Mononuclear cell (primary cell): Measurements from ENCODE around the gene SRSF2. TPM values are rescaled to one million over a fixed set of nuclear protein-coding genes. Genes with fewer than 3 reads are reported as not detected.
"Not testable (repeated sequence)": the region's sequence is repeated elsewhere in the genome, so short reads cannot be mapped to it uniquely, and the experiment has no call there.

Experiments used
- H3K27me3 ChIP-seq: 2 replicates; pipeline ENCODE4 v1.6.0; 2011; ENCODE audit warnings: low read length, control low read depth; ENCODE audit not compliant: insufficient read depth
- H3K4me1 ChIP-seq: 2 replicates; pipeline ENCODE4 v1.5.1; 2011; ENCODE audit warnings: mild to moderate bottlenecking, low read length, control low read depth; ENCODE audit not compliant: insufficient read depth
- H3K4me3 ChIP-seq: 2 replicates; pipeline ENCODE4 v1.5.1; 2011; ENCODE audit warnings: mild to moderate bottlenecking, low read length, moderate library complexity
- H3K9me3 ChIP-seq: 2 replicates; pipeline ENCODE4 v1.5.1; 2011; ENCODE audit warnings: low read depth, mild to moderate bottlenecking, control low read depth, low read length
- total RNA-seq: library from RNA; depleted of rRNA; stranded (reverse); fragments of >200 nt; gene quantifications from one replicate; pipeline ENCODE4 v1.2.3, GENCODE V29; 2012

Gene SRSF2
- total RNA-seq, 1 donor: 288 TPM

GRCh38 chr17:76702941-76703637 is 34.0 kb downstream of the SRSF2 start:
- H3K27me3 ChIP-seq: no peaks in the 10 kb centered on the region
- H3K4me3 ChIP-seq: no peak overlapping the region
- no peaks in the 10 kb centered on the region for H3K4me1 ChIP-seq
- H3K9me3 ChIP-seq: no peaks in the 10 kb centered on the region

DNA sequence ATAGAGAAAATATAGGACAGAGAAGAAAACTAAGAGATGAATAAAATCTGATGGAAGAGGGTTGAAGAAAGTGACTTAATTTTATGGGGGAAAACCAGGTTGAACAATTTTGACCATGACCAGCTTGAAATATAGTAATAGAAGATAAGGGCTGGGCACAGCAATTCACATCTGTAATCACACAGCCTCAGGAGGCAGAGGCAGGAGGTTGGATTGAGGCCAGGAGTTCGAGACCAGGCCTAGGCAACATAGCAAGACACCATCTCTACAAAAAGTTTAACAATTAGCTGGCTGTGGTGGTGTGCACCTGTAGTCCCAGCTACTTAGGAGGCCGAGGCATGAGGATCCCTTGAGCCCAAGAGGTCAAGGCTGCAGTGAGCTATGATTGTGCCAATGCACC is 35.1 kb downstream of the SRSF2 start:
- H3K27me3 ChIP-seq: no peaks in the 10 kb centered on the region
- H3K9me3 ChIP-seq: no peaks in the 10 kb centered on the region
- no peak overlapping the region for H3K4me3 ChIP-seq
- no peaks in the 10 kb centered on the region for H3K4me1 ChIP-seq

- H3K4me3 ChIP-seq: no peak overlapping the region
- H3K9me3 ChIP-seq: no peaks in the 10 kb centered on the region
- no peaks in the 10 kb centered on the region for H3K4me1 ChIP-seq
- no peaks in the 10 kb centered on the region for H3K27me3 ChIP-seq
Observed at GRCh38 chr17:76701471-76701967, 35.6 kb downstream of the SRSF2 start.

DNA sequence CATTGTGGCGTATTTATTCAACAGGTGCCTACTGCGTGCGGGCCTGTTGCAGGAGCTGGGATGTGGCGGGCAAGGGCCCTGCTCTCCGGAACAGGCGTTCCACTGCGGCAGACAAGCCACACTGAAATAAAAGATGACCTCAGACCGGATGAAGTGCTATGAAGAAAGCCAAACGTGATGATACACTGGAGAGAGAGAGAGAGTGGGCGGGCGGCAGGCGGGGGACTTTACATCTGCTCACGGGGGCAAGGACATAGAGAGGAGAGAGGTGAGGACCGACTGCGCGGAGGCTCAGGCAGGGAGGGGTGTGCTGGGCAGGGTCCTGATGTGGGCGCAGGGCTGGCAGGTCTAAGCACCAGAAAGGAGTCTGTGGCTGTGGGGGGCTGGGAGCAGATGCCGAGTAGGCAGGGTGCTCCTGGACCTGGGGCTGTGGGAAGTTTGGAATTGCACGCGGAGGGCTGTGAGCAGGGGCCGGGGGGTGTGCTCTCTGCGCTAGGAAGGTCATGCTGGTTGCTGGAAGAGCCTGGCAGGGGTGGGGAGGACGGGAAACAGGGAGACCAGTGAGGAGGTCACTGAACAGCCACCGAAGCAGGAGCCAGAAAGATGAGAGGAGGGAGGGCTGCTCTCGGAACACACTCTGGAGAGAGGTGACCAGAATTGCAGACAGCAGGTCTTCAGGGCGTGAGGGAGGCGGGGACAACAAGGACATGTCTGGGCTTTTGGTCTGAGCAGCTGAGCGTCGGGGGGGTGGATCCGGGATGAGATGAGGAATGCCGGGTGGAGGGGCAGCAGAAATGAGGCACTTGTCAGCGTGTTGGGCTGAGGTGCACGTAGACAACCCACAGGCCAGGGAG is 36.3 kb downstream of the SRSF2 start:
- no peaks in the 10 kb centered on the region for H3K9me3 ChIP-seq
- no peaks in the 10 kb centered on the region for H3K4me1 ChIP-seq
- no peak overlapping the region for H3K4me3 ChIP-seq
- no peaks in the 10 kb centered on the region for H3K27me3 ChIP-seq

GRCh38 chr17:76700270-76700616 is 36.9 kb downstream of the SRSF2 start:
- H3K9me3 ChIP-seq: no peaks in the 10 kb centered on the region
- no peak overlapping the region for H3K4me3 ChIP-seq
- no peaks in the 10 kb centered on the region for H3K4me1 ChIP-seq
- no peaks in the 10 kb centered on the region for H3K27me3 ChIP-seq

DNA sequence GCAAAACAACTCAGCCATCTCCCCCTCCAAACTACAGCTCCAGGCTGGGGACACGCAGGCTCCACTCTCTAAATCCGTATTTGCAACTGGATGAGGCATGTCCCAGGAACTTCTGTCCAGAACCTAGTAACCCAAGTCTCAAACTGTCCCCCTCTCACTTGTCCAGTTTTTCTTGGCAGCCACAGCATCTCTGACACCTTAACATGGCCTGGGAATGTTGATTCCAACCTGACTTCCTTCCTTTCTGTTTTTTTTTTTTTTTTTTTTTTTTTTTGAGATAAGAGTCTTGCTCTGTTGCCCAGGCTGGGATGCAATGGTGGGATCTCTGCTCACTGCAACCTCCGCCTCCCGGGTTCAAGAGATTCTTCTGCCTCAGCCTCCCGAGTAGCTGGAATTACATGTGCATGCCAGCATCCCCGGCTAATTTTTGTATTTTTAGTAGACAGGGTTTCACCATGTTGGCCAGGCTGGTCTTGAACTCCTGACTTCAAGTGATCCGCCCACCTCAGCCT is 38.6 kb downstream of the SRSF2 start:
- not testable (repeated sequence) for H3K9me3 ChIP-seq, H3K4me1 ChIP-seq, H3K4me3 ChIP-seq, H3K27me3 ChIP-seq

DNA sequence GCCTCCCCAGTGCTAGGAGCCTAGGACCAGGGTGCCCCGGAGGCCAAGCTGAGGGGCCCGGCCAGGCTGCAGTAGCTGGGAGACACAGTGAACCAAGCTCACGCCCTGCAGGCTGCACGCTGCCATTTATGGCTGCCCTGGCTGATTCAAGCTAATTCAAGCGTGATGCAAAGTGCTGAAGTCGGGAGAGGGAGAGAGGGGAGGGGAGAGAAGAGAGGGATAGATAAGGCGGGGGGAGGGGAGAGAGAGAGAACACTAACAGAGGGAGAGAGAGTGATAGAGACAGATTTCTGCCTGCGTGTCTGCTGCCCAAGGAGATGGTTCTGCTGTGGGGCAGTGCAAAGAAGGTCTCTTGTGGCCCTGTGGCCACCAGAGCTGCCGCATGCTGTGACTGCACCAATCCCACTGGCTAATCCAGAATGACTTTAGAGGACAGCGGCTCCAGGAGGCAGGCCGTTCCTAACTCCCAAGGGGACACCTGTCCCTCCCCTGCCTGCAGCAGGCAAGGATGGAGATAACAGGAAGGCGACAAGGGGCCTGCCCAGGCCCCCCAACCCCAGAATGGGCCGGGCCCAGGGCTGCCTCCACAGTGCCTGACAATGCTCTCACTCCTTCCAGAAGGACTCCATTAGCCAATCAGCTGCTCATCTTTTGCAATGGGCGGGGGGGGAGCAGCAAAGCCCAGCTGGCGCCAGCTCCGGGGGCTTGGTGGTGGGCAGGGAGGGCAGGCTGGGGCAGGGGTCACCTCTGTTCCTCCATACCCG is 39.2 kb downstream of the SRSF2 start:
- Histone ChIP-seq H3K4me1 (no peaks in the 10 kb centered on the region), H3K9me3 (no peaks in the 10 kb centered on the region), H3K27me3 (no peaks in the 10 kb centered on the region), H3K4me3 (no peak overlapping the region)

- Histone ChIP-seq H3K9me3 (no peaks in the 10 kb centered on the region), H3K27me3 (no peaks in the 10 kb centered on the region), H3K4me1 (no peaks in the 10 kb centered on the region), H3K4me3 (no peak overlapping the region)
Observed at GRCh38 chr17:76696763-76697701, 40.1 kb downstream of the SRSF2 start.

DNA sequence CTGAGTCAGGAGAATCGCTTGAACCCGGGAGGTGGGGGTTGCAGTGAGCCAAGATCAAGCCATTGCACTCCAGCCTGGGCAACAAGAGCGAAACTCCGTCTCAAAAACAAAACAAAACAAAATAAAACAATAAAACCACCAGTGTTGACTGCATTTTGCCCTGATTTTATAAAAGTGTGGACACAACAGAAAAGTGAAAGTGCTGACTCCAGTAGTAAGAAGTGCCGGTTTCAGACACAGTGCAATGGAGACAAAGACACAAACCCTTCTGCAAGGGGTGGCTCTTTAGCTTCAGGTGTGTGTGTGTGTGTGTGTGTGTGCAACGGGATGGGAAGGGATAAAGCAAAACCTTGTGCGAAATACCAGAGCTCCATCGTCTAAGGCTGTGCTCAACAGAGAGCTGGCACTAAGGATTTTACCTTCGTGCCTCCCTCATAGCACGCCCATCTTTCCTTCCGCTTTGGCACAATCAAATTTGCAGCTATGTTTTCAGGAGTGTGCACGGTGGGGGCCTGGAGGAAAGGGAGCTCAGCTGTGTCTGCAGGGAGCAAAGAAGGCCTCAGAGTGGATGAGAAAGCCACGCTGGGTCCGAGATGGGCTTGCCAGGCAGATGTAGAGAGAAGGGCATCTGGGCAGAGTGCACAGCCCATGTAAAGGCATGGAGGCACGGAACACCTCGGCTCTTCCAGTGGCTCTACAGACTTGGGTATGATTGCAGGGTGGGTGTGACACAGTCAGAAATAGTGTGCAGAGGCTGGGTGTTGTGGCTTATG is 41.9 kb downstream of the SRSF2 start:
- no peaks in the 10 kb centered on the region for H3K27me3 ChIP-seq
- H3K9me3 ChIP-seq: no peaks in the 10 kb centered on the region
- H3K4me3 ChIP-seq: no peak overlapping the region
- no peaks in the 10 kb centered on the region for H3K4me1 ChIP-seq

DNA sequence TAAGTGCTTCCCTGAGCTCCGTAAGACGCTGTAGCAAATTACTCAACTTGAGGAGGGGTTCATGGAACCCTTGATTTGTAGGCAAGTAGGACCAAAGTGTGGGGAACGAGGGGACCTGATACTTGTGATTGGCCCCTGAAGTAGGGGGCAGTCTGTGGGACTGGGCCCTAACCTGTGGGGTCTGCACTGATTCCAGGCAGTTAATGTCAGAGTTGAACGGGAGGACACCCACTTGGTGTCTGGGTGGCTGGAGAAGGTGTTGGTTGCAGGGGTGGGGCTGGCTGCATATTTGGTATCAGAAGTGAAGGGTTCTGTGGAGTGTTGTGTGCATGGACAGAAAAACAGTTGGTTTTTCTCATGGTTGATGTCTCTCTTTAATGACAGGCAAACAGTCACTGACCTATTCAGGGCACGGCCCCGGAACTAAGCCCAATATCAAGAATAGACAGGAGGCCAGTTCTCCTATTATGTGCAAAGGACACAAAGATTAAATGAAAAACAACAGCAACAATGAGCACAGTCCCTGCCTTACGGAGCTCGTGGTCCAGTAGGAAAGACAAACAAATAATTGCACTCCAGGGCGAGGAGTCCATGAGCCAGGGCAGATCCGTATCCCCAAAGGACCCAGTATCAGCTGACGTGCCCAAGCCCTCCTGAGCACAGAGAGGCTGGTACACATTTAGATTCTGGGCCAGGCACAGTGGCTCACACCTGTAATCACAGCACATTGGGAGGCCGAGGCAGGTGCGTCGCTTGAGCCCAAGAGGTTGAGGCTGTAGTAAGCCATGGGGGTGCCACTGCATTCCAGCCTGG is 45.5 kb downstream of the SRSF2 start:
- H3K9me3 ChIP-seq: no peaks in the 10 kb centered on the region
- H3K4me1 ChIP-seq: no peaks in the 10 kb centered on the region
- no peak overlapping the region for H3K4me3 ChIP-seq
- no peaks in the 10 kb centered on the region for H3K27me3 ChIP-seq

- Histone ChIP-seq H3K4me3 (no peak overlapping the region), H3K4me1 (no peaks in the 10 kb centered on the region), H3K9me3 (no peaks in the 10 kb centered on the region), H3K27me3 (no peaks in the 10 kb centered on the region)
Observed at GRCh38 chr17:76690596-76691280, 46.4 kb downstream of the SRSF2 start.

DNA sequence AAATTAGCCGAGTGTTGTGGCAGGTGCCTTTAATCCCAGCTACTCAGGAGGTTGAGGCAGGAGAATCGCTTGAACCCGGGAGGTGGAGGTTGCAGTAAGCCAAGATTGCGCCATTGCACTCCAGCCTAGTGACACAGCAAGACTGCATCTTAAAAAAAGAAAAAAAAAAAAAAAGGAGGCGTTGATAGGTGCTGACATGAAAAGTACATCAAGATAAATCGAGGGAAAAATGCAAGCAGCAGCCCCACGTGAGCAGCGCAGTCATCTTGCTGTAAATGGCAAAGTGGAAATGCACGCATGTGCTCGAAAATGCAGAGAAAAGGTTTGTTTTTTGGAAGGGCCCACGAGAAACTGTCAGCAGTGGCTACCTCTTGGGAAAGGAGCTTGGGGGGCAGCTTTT is 47.3 kb downstream of the SRSF2 start:
- Histone ChIP-seq H3K4me1 (no peaks in the 10 kb centered on the region), H3K27me3 (no peaks in the 10 kb centered on the region), H3K9me3 (no peaks in the 10 kb centered on the region), H3K4me3 (no peak overlapping the region)
